OCI-LY3 (cell line): ENCODE results near the gene SAMD10.

Experiments
- H2AFZ ChIP-seq: fragments of 200-600, 300-600 bp; shearing (Covaris generic); 2 replicates; pipeline ENCODE4 v1.6.0; 2014; ENCODE audit warnings: antibody characterized with exemption, low read depth, low read length
- H3K27ac ChIP-seq: fragments of 200-600, 300-600 bp; sonication (generic); 2 replicates; pipeline ENCODE4 v1.5.1; 2014; ENCODE audit warnings: mild to moderate bottlenecking, low read length, moderate library complexity, mixed read lengths
- H3K27me3 ChIP-seq: fragments of 200-600, 300-600 bp; sonication (generic); 2 replicates; pipeline ENCODE4 v1.6.1; 2014; ENCODE audit warnings: low read depth, low read length, mixed read lengths
- H3K36me3 ChIP-seq: fragments of 200-600, 300-600 bp; sonication (generic); replicated peaks from 2 replicates; pipeline ENCODE3; 2014; ENCODE audit warnings: low read depth, low read length, mixed read lengths
- H3K4me1 ChIP-seq: fragments of 300-600, 200-600 bp; sonication (generic); 2 replicates; pipeline ENCODE4 v1.6.1; 2014; ENCODE audit warnings: low read length, mixed read lengths
- H3K4me2 ChIP-seq: fragments of 200-600, 300-600 bp; sonication (generic); 2 replicates; pipeline ENCODE4 v1.6.1; 2014; ENCODE audit warnings: low read length, mixed read lengths
- H3K4me3 ChIP-seq: fragments of 300-600, 200-600 bp; sonication (generic); 2 replicates; pipeline ENCODE4 v1.5.1; 2014; ENCODE audit warnings: antibody characterized with exemption, mild to moderate bottlenecking, low read length, moderate library complexity
- H3K79me2 ChIP-seq: fragments of 300-600, 200-600 bp; shearing (Covaris generic); 2 replicates; pipeline ENCODE4 v1.6.1; 2014; ENCODE audit warnings: mild to moderate bottlenecking, low read length, mixed read lengths
- H3K9ac ChIP-seq: fragments of 300-600, 200-600 bp; shearing (Covaris generic); 2 replicates; pipeline ENCODE4 v1.6.0; 2014; ENCODE audit warnings: mild to moderate bottlenecking, low read length, moderate library complexity
- H3K9me3 ChIP-seq: fragments of 200-600, 300-600 bp; shearing (Covaris generic); 2 replicates; pipeline ENCODE4 v1.6.1; 2014; ENCODE audit warnings: low read length, mixed read lengths; ENCODE audit not compliant: insufficient read depth
- H4K20me1 ChIP-seq: fragments of 200-600, 300-600 bp; sonication (generic); 2 replicates; pipeline ENCODE4 v1.6.1; 2016; ENCODE audit warnings: low read length, mixed read lengths; ENCODE audit not compliant: insufficient read depth
- CTCF ChIP-seq: fragments of 200-600, 300-600 bp; sonication (generic); IDR thresholded peaks from 2 replicates; pipeline ENCODE4 v1.5.1; 2014; ENCODE audit warnings: antibody characterized with exemption, low read length, low read depth
- EZH2phosphoT487 ChIP-seq: fragments of 200-600 bp; shearing (Covaris generic); IDR thresholded peaks from 2 replicates; pipeline ENCODE4 v1.6.1; 2018; ENCODE audit warnings: antibody characterized with exemption, mixed run types, low read depth

SAMD10 gene

DNA sequence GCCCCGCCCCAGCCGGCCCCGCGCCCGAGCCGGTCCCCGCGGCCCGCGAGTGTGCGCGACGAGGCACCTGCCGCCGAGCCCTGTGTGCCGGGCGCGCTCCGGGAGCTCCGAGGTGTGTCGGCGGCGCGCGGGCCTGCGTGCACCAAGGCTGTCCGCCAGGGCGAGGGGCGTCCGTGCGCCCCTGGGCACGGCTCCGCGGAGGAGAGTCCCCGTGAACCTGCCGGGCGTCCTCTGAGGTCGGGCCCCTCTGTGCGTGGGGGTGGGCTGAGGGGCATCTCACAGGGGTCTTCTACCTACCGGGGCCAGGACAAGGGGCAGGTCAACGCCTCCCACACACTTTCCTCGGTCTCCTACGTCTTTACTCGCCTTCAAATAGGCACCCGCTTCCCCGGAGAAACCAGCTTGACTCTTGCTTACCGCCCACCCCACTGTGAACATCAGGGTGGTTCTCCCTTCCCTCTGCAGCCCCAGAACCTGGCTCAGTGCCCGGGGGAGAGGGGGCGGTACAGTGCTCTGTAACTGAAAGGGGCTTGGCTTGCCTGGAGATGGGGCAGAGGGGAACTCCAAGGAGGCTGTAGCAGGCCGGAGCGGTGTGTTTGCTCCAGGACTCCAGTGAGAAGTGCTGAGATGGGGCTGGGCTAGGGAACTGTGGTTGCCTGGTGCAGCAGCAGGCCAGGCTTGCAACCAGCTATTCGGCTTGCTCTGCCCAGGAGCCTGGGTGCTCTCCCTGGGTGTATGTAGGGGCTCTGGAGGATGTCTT, at the start of gene SAMD10:
Gene SAMD10, minus strand, starts transcription at position 86 of the 760 bp plus-strand sequence. CDS start 175 bp downstream, outside the sequence.
- no peaks in the 10 kb centered on the region for H3K9me3 ChIP-seq
- H3K4me3 ChIP-seq: peak within 1 kb of the TSS; percentile 91
- no peaks in the 10 kb centered on the region for H3K27me3 ChIP-seq
- H4K20me1 ChIP-seq: peaks cover 10% of the 10 kb centered on the region; the same call in 1 of the 2 replicates
- peak within 1 kb of the TSS; percentile 99 for H3K4me2 ChIP-seq
- peak within 1 kb of the TSS; percentile 93 for H3K27ac ChIP-seq
- peak within 1 kb of the TSS; percentile 91 for H3K9ac ChIP-seq
- TF ChIP-seq EZH2phosphoT487 (no peak), CTCF (no peak; the same call in 1 of the 2 replicates)
- peaks cover 29% of the 10 kb centered on the region for H3K4me1 ChIP-seq
- H3K79me2 ChIP-seq: peaks cover 56% of the 10 kb centered on the region
- H3K36me3 ChIP-seq: peaks cover 21% of the 10 kb centered on the region
- peak within 1 kb of the TSS; percentile 43; the same call in 1 of the 2 replicates for H2AFZ ChIP-seq

DNA sequence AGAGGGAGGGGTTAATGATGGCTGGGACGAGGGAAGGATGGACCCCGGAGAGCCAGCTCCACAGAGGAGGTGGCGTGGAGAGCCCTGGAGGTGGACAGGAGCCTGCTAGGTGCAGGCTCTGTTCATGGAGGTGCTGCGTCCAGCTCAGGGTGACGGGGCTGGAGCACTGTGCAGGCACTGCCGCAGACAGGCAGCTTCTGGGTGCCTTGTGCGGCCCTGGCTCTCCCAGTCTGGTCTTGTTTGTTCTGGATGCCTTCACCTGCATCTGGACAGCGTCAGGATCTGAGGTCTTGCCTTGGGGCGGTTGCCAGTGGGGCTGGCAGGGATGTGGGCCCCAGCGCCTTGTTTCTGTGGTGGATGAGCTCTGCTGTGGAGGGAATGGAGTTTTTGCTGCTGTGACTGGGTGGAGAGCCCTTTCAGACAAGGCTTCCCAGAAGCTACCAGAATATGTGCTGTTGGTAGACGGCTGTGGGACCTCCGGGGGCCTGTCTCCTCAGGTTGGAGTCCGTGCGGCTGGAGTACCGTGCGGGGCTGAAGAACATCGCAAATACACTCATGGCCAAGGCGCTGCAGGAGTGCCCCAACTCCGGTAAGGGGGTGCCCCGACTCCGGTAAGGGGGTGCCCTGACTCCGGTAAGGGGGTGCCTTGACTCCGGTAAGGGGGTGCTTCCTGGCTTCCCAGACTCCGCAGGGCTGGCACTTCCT, 48.7 kb upstream of the SAMD10 start:
- peaks cover 52% of the 10 kb centered on the region for H3K36me3 ChIP-seq

GRCh38 chr20:64025826-64026412, 46.5 kb upstream of the SAMD10 start:
- H3K9ac ChIP-seq: no peak overlapping the region
- H4K20me1 ChIP-seq: 0 out of 2 replicates have a peak, but pooled peaks cover 3% of the 10 kb centered on the region
- no peaks in the 10 kb centered on the region for H3K27me3 ChIP-seq
- H3K27ac ChIP-seq: no peak overlapping the region
- peaks cover 57% of the 10 kb centered on the region for H3K36me3 ChIP-seq
- no peak for TF ChIP-seq CTCF
- TF ChIP-seq EZH2phosphoT487: no peak
- no peaks in the 10 kb centered on the region for H3K4me1 ChIP-seq
- no peak overlapping the region for H2AFZ ChIP-seq
- H3K4me3 ChIP-seq: no peak overlapping the region
- H3K9me3 ChIP-seq: no peaks in the 10 kb centered on the region
- 0 out of 2 replicates have a peak, but pooled peaks cover 2% of the 10 kb centered on the region for H3K79me2 ChIP-seq
- no peak overlapping the region for H3K4me2 ChIP-seq

More for the DNA sequence above, 48.7 kb upstream of the SAMD10 start:
- no peaks in the 10 kb centered on the region for H3K79me2 ChIP-seq
- H3K4me2 ChIP-seq: no peak overlapping the region
- no peak overlapping the region for H3K27ac ChIP-seq
- H2AFZ ChIP-seq: no peak overlapping the region
- H3K4me3 ChIP-seq: no peak overlapping the region
- no peaks in the 10 kb centered on the region for H3K4me1 ChIP-seq
- H4K20me1 ChIP-seq: 0 out of 2 replicates have a peak, but pooled peaks cover 3% of the 10 kb centered on the region
- TF ChIP-seq CTCF (no peak), EZH2phosphoT487 (no peak)
- no peaks in the 10 kb centered on the region for H3K9me3 ChIP-seq
- no peaks in the 10 kb centered on the region for H3K27me3 ChIP-seq
- no peak overlapping the region for H3K9ac ChIP-seq
